GM19455 (cell line): ENCODE results near the gene RAB9A.
"Not testable (repeated sequence)": the region's sequence is repeated elsewhere in the genome, so short reads cannot be mapped to it uniquely, and the experiment has no call there.

Experiments used
- ATAC-seq: cut with Tn5 transposase; IDR thresholded peaks from one replicate; pipeline ENCODE4 v1.9.1; 2021; ENCODE audit not compliant: unreplicated experiment

RAB9A gene

GRCh38 chrX:13699183-13699826, 10.4 kb downstream of the RAB9A start:
- ATAC-seq = peak; percentile 63

- ATAC-seq = no peak
Measured at GRCh38 chrX:13700380-13700779, 11.5 kb downstream of the RAB9A start.

- ATAC-seq = no peak
Measured at GRCh38 chrX:13702111-13702789, 13.3 kb downstream of the RAB9A start.

GRCh38 chrX:13703135-13703534, 14.2 kb downstream of the RAB9A start:
- ATAC-seq = no peak

GRCh38 chrX:13703589-13703988, 14.7 kb downstream of the RAB9A start:
- ATAC-seq = no peak

GRCh38 chrX:13711141-13711540, 22.2 kb downstream of the RAB9A start:
- no peak for ATAC-seq

GRCh38 chrX:13716455-13716854, 27.5 kb downstream of the RAB9A start:
- no peak for ATAC-seq

- ATAC-seq = no peak
Measured at GRCh38 chrX:13716905-13717304, 28.0 kb downstream of the RAB9A start.

- ATAC-seq = no peak
Measured at GRCh38 chrX:13717700-13718472, 29.0 kb downstream of the RAB9A start.

GRCh38 chrX:13719192-13719856, 30.4 kb downstream of the RAB9A start:
- ATAC-seq = no peak

GRCh38 chrX:13721371-13721770, 32.4 kb downstream of the RAB9A start:
- no peak for ATAC-seq

- ATAC-seq = no peak
Measured at GRCh38 chrX:13721819-13722519, 33.0 kb downstream of the RAB9A start.

GRCh38 chrX:13724878-13725277, 36.0 kb downstream of the RAB9A start:
- ATAC-seq = not testable (repeated sequence)

GRCh38 chrX:13726583-13726982, 37.7 kb downstream of the RAB9A start:
- ATAC-seq = not testable (repeated sequence)

- not testable (repeated sequence) for ATAC-seq
Measured at GRCh38 chrX:13730523-13730922, 41.6 kb downstream of the RAB9A start.

GRCh38 chrX:13732246-13733067, 43.5 kb downstream of the RAB9A start:
- ATAC-seq = no peak

GRCh38 chrX:13733506-13733905, 44.6 kb downstream of the RAB9A start:
- no peak for ATAC-seq

GRCh38 chrX:13734278-13735172, 45.6 kb downstream of the RAB9A start, which contains the start of the genes OFD1 and TRAPPC2:
Gene OFD1 (plus strand): TSS chrX:13734748. CDS start chrX:13735072, 324 bp downstream.
Gene TRAPPC2 (minus strand): TSS chrX:13734620. CDS start chrX:13719963, 14,657 bp downstream.
- ATAC-seq = peak; percentile 95

GRCh38 chrX:13741695-13742094, 52.8 kb downstream of the RAB9A start:
- no peak for ATAC-seq
